HG02759 (cell line): ENCODE data around the gene CCR3.

ENCODE experiments used
- ATAC-seq: cut with Tn5 transposase; IDR thresholded peaks from one replicate; pipeline ENCODE4 v1.9.1; 2021; ENCODE audit warnings: mild to moderate bottlenecking, moderate library complexity; ENCODE audit not compliant: unreplicated experiment

The CCR3 gene

GRCh38 chr3:46293991-46294833 lies 52.0 kb downstream of the CCR3 start:
- ATAC-seq, result no peak

- ATAC-seq, result no peak
These were observed 54.6 kb downstream of the CCR3 start for GRCh38 chr3:46296826-46297225.

GRCh38 chr3:46297658-46298423 lies 55.6 kb downstream of the CCR3 start:
- no peak for ATAC-seq

GRCh38 chr3:46298871-46299607 lies 56.8 kb downstream of the CCR3 start:
- ATAC-seq, result no peak

- ATAC-seq, result no peak
These were observed 57.6 kb downstream of the CCR3 start for GRCh38 chr3:46299608-46300460.

- ATAC-seq, result no peak
These were observed 58.2 kb downstream of the CCR3 start for GRCh38 chr3:46300461-46300789.

- no peak for ATAC-seq
These were observed 59.0 kb downstream of the CCR3 start for GRCh38 chr3:46301122-46301835.

- ATAC-seq, result no peak
These were observed 61.0 kb downstream of the CCR3 start for GRCh38 chr3:46303240-46303639.

GRCh38 chr3:46304739-46305138 lies 62.5 kb downstream of the CCR3 start:
- ATAC-seq, result no peak

GRCh38 chr3:46312991-46313390 lies 70.7 kb downstream of the CCR3 start:
- no peak for ATAC-seq

GRCh38 chr3:46314517-46314916 lies 72.3 kb downstream of the CCR3 start:
- ATAC-seq, result no peak

- ATAC-seq, result no peak
These were observed 73.9 kb downstream of the CCR3 start for GRCh38 chr3:46316206-46316605.
